Measurements from ENCODE around the gene AP2A1. TPM values are rescaled to one million over a fixed set of nuclear protein-coding genes. Genes with fewer than 3 reads are reported as not detected.

AP2A1 gene
- total and polyA plus RNA-seq, 9 of the 15 experiments (the other 6 are each of a cell fraction or from before 2014, with no cell fraction given) = 0.55 to 150 (median 31.9) TPM

GRCh38 chr19:49840736-49841249 is 74.0 kb downstream of the AP2A1 start:
- in situ Hi-C loops (cut with MboI) (no loop called here), intact Hi-C loops (cut with micrococcal nuclease) (no loop called here)
- H3K79me2 ChIP-seq (ENCODE audit: control insufficient read depth, insufficient read depth, low read length) = no peaks in the 10 kb centered on the region
- H3K9me1 ChIP-seq (ENCODE audit: control insufficient read depth, insufficient read depth, low read length) = peaks cover 2% of the 10 kb centered on the region
- H3K9me3 ChIP-seq (replicated peaks; ENCODE audit: control insufficient read depth, insufficient read depth, low read depth, low read length) = no peaks in the 10 kb centered on the region
- H4K20me1 ChIP-seq (replicated peaks; ENCODE audit: control insufficient read depth, insufficient read depth, low read length) = no peaks in the 10 kb centered on the region
- no peak overlapping the region for H3K4me3 ChIP-seq
- 78% methylated on average over 17 of the region's 17 CpGs for WGBS (ENCODE audit: insufficient coverage, low coverage, missing lambda C conversion rate)
- no peak overlapping the region for H2AFZ ChIP-seq (ENCODE audit: low read depth, low read length)
- FAIRE-seq (no peak), ATAC-seq (no peak), DNase-seq (ENCODE audit: extremely low read depth in 1 of 4, low spot score in 3 of 4) (no peak)
- peaks cover 0 to 18% of the 10 kb centered on the region in 2 experiments; a peak in 2 of 5 replicates for H3K4me1 ChIP-seq (replicated peaks in 1 of 2; ENCODE audit: control insufficient read depth in 2 of 2, insufficient read depth in 2 of 2, low read length in 2 of 2)
- no TSS peak for BruUV-seq (replicated peaks)
- H3K27me3 ChIP-seq (ENCODE audit: control insufficient read depth in 2 of 2, insufficient read depth in 2 of 2, low read length in 2 of 2) = no peaks in the 10 kb centered on the region
- H3K27ac ChIP-seq (ENCODE audit: extremely low read depth, low read depth, low read length) = no peak overlapping the region; the same call in 2 of the 3 replicates
- H3K9ac ChIP-seq (ENCODE audit: insufficient read depth in 1 of 2, low read depth in 2 of 2, low read length in 2 of 2) = peak overlapping the region in 1 of 2 experiments; percentile 70; a peak in 2 of 4 replicates
- no peak overlapping the region for H3K4me2 ChIP-seq (ENCODE audit: insufficient read depth, low read length)
- CTCF ChIA-PET (ENCODE audit: low intra/inter-chr PET ratio) = no interaction called here
- peaks cover 51% of the 10 kb centered on the region for H3K36me3 ChIP-seq (ENCODE audit: control insufficient read depth, insufficient read depth, low read length)
- POLR2A ChIA-PET = interaction anchor here (2.2 kb wide), 1 partner anchor 9 kb away, joined by 7 read pairs; no protein-coding TSS in a partner anchor
- TF ChIP-seq NFIC (IDR thresholded peaks at IDR 0.05) (peak; percentile 65), GABPA (tag; conservative IDR thresholded peaks at IDR 0.05; ENCODE audit: low read depth) (no peak), ZNF311 (CRISPR knock-in tag; IDR thresholded peaks at IDR 0.05) (no peak), ZBTB33 (CRISPR knock-in tag; IDR thresholded peaks at IDR 0.05) (0 out of 2 replicates have a peak, but pooled peaks have one; percentile 47), ZNF518B (CRISPR knock-in tag; IDR thresholded peaks at IDR 0.05) (no peak), ESRRB (CRISPR knock-in tag; IDR thresholded peaks at IDR 0.05; ENCODE audit: borderline replicate concordance) (no peak), NCOR1 (IDR thresholded peaks at IDR 0.05) (no peak), ZNF449 (CRISPR knock-in tag; IDR thresholded peaks at IDR 0.05) (no peak), BCLAF1 (IDR thresholded peaks at IDR 0.05; ENCODE audit: borderline replicate concordance in 1 of 2, control insufficient read depth in 1 of 2, low read depth in 2 of 2, low read length in 1 of 2) (no peak), YY1 (IDR thresholded peaks at IDR 0.05; ENCODE audit: borderline replicate concordance in 1 of 3, control insufficient read depth in 1 of 3, extremely low read depth in 1 of 3, insufficient read depth in 3 of 3, insufficient read length in 1 of 3, insufficient replicate concordance in 2 of 3, low read depth in 1 of 3, low read length in 2 of 3) (peak in 1 of 3 experiments; percentile 24)
